Endothelial cell of umbilical vein (primary cell): ENCODE data around the gene CERS6. TPM values are rescaled to one million over a fixed set of nuclear protein-coding genes. Genes with fewer than 3 reads are reported as not detected.
"Not testable (repeated sequence)": the region's sequence is repeated elsewhere in the genome, so short reads cannot be mapped to it uniquely, and the experiment has no call there.

ENCODE experiments used
- BruUV-seq: library from RNA; stranded (reverse); fragments of 400-500 nt; replicated peaks from 2 replicates; lab custom pipeline; 2021; lab: Mats Ljungman, UMichigan
- CTCF ChIA-PET: fragments of 300-600, 350-600 bp; sonication (Branson Sonifier 250); formaldehyde crosslinking; loops from one replicate; lab custom pipeline; 2021; ENCODE audit warnings: antibody characterized with exemption, inconsistent platforms; lab: Charles Lee
- POLR2A ChIA-PET: fragments of 300-600, 350-600 bp; sonication (Branson Sonifier 250); formaldehyde crosslinking; loops from one replicate; lab custom pipeline; 2021; ENCODE audit warnings: antibody characterized with exemption, inconsistent platforms; lab: Charles Lee
- DNase-seq: peaks from one replicate; pipeline ENCODE4 v3.0.0-alpha.2; 2011; ENCODE audit warnings: low read depth, low spot score
- FAIRE-seq: peaks from 2 replicates; lab custom pipeline; 2011; peaks lifted over from hg19 to GRCh38; lab: Jason Lieb, UNC
- H2AFZ ChIP-seq: 2 replicates; pipeline ENCODE4 v1.6.0; 2012; ENCODE audit warnings: low read depth, low read length, control low read depth, inconsistent platforms
- H3K27ac ChIP-seq: 2 replicates; pipeline ENCODE4 v1.5.1; 2011; ENCODE audit warnings: low read depth, mild to moderate bottlenecking, control low read depth, low read length, moderate library complexity; ENCODE audit not compliant: insufficient read depth
- H3K27me3 ChIP-seq, 2 experiments: 2 replicates each; pipeline versions ENCODE4 v1.6.0 to v1.6.1; 2011; ENCODE audit warnings: low read length in 2 of 2, mixed read lengths in 1 of 2; ENCODE audit not compliant: control insufficient read depth in 2 of 2, insufficient read depth in 2 of 2
- H3K36me3 ChIP-seq, 2 experiments: 2 replicates in 1 of 2; 3 replicates in 1 of 2; pipeline ENCODE4 v1.5.1; 2011; ENCODE audit warnings: low read length in 2 of 2, mild to moderate bottlenecking in 1 of 2, moderate library complexity in 1 of 2; ENCODE audit not compliant: control insufficient read depth in 2 of 2, insufficient read depth in 2 of 2; ENCODE audit errors: extremely low read depth in 1 of 2
- H3K4me1 ChIP-seq: 3 replicates; pipeline ENCODE4 v1.5.1; 2011; ENCODE audit warnings: mild to moderate bottlenecking, low read length; ENCODE audit not compliant: control insufficient read depth, insufficient read depth; ENCODE audit errors: extremely low read depth
- H3K4me2 ChIP-seq: 2 replicates; pipeline ENCODE4 v1.6.1; 2011; ENCODE audit warnings: low read length, control low read depth, mixed read lengths; ENCODE audit not compliant: insufficient read depth
- H3K4me3 ChIP-seq, 3 experiments: fragments of 200-600 bp in 1 of 3; sonication (generic), shearing (Covaris generic) in 1 of 3; replicated peaks in 1 of 3; 2 replicates each; pipeline ENCODE4 v1.5.1; 2011 to 2016; ENCODE audit warnings: control low read depth in 3 of 3, low read length in 3 of 3, mild to moderate bottlenecking in 2 of 3, inconsistent platforms in 1 of 3, low read depth in 1 of 3, moderate library complexity in 1 of 3; ENCODE audit not compliant: insufficient read depth in 1 of 3
- H3K79me2 ChIP-seq: 2 replicates; pipeline ENCODE4 v1.6.0; 2012; ENCODE audit warnings: low read length, inconsistent platforms; ENCODE audit not compliant: control insufficient read depth, insufficient read depth
- H3K9ac ChIP-seq: replicated peaks from 2 replicates; pipeline ENCODE3; 2011; ENCODE audit warnings: low read length, control low read depth; ENCODE audit not compliant: insufficient read depth; ENCODE audit errors: extremely low read depth
- H3K9me1 ChIP-seq: replicated peaks from 3 replicates; pipeline ENCODE4 v1.6.0; 2011; ENCODE audit warnings: mild to moderate bottlenecking, low read length; ENCODE audit not compliant: control insufficient read depth, insufficient read depth; ENCODE audit errors: extremely low read depth
- H3K9me3 ChIP-seq: replicated peaks from 2 replicates; pipeline ENCODE4 v1.5.1; 2012; ENCODE audit warnings: low read length, inconsistent platforms; ENCODE audit not compliant: control insufficient read depth, insufficient read depth
- H4K20me1 ChIP-seq: replicated peaks from 2 replicates; pipeline ENCODE3; 2011; ENCODE audit warnings: mild to moderate bottlenecking, low read length; ENCODE audit not compliant: control insufficient read depth, insufficient read depth; ENCODE audit errors: extremely low read depth
- EZH2 ChIP-seq: IDR thresholded peaks from 2 replicates; pipeline ENCODE4 v1.6.1; 2012; ENCODE audit warnings: borderline replicate concordance, low read depth, mild to moderate bottlenecking, moderate library complexity, low read length, inconsistent platforms; ENCODE audit not compliant: severe bottlenecking
- FOS ChIP-seq: IDR thresholded peaks from 2 replicates; pipeline ENCODE4 v1.6.1; 2011; ENCODE audit warnings: mild to moderate bottlenecking, low read length, moderate library complexity, borderline replicate concordance; ENCODE audit not compliant: insufficient read depth
- GATA2 ChIP-seq: IDR thresholded peaks from 2 replicates; pipeline ENCODE4 v1.7.0; 2011; ENCODE audit warnings: low read depth, mild to moderate bottlenecking, moderate library complexity, mixed read lengths, low read length; ENCODE audit not compliant: insufficient read length, insufficient read depth
- JUN ChIP-seq: IDR thresholded peaks from 2 replicates; pipeline ENCODE4 v1.6.1; 2011; ENCODE audit warnings: borderline replicate concordance, low read depth; ENCODE audit not compliant: insufficient read length, insufficient read depth
- MYC ChIP-seq: IDR thresholded peaks from one replicate; pipeline ENCODE4 v1.6.1; 2011; ENCODE audit warnings: mild to moderate bottlenecking, low read depth, low read length
- POLR2A ChIP-seq: IDR thresholded peaks from 2 replicates; pipeline ENCODE4 v1.6.1; 2012; ENCODE audit warnings: low read depth, mild to moderate bottlenecking, control low read depth, low read length
- POLR2AphosphoS5 ChIP-seq: IDR thresholded peaks from 2 replicates; pipeline ENCODE4 v1.6.1; 2012; ENCODE audit warnings: low read depth, mild to moderate bottlenecking, control low read depth, low read length, moderate library complexity; ENCODE audit not compliant: insufficient read depth
- dilution Hi-C: fragments of 300-500 bp; cut with MboI; formaldehyde crosslinking; loops from one replicate; pipeline ENCODE4 v1.15.0; 2019; ENCODE audit warnings: low sequenced_read_pairs; ENCODE audit not compliant: extremely low pct_ligation_motif_present
- intact Hi-C: fragments of 100-400 bp; cut with micrococcal nuclease; formaldehyde crosslinking; loops from one replicate; pipeline ENCODE4 v1.10.0; 2022
- polyA plus RNA-seq, 4 experiments: library from polyadenylated mRNA; depleted of rRNA in 3 of 4; stranded (reverse) in 3 of 4; unstranded in 1 of 4; fragments of >200 nt; gene quantifications; 2 replicates each; pipeline versions ENCODE4 v1.2.1 to v1.2.3, GENCODE V29; 2011 to 2012; ENCODE audit warnings: missing spikeins in 1 of 4
- total RNA-seq: library from RNA; stranded (reverse); gene quantifications from 2 replicates; pipeline ENCODE4 v1.2.3, GENCODE V29; 2021
- TF ChIP-seq, protein P1 (sequence below), 2 donors: IDR thresholded peaks; 1 replicate in 1 of 2; 2 replicates in 1 of 2; pipeline ENCODE4 v1.5.1; 2011; ENCODE audit warnings: low read length in 2 of 2, mild to moderate bottlenecking in 2 of 2, moderate library complexity in 2 of 2, control low read depth in 1 of 2, inconsistent platforms in 1 of 2, low read depth in 1 of 2; ENCODE audit not compliant: insufficient read depth in 1 of 2; ENCODE audit errors: extremely low read depth in 1 of 2
- TF ChIP-seq, protein P2 (sequence below): IDR thresholded peaks from 2 replicates; pipeline ENCODE4 v1.6.1; 2011; ENCODE audit not compliant: insufficient read depth, insufficient read length

Gene CERS6
- total and polyA plus RNA-seq, 2 donors (not counting 3 experiments of a cell fraction or from before 2014, with no cell fraction given): 2.7 to 11.7 TPM

DNA sequence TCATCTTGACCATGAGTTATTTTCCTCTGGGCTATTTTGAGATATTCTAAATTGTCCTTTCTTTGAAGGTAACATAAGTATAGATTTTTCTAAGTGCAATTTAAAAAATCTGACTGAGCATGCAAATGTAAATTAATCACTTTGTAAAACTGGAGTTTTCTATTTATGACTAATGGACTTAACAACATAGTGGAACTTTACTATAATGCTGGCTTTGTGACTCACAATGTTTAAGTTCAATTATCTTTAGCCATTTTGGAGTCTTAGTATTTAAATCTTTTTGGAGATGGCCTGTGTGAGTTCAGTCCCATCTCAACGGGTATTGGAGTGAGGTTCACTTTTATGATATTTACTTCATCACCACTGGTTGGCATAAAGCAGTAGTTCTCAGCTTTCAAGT lies 311.2 kb downstream of the CERS6 start:
- ChIA-PET POLR2A (no interaction called here), CTCF (interaction anchor here (2.9 kb wide), 1 partner anchor 420 kb away, joined by 15 read pairs; no protein-coding TSS in a partner anchor)
- H3K36me3 ChIP-seq: no peaks in the 10 kb centered on the region
- H3K27ac ChIP-seq: no peak overlapping the region
- H3K79me2 ChIP-seq: no peaks in the 10 kb centered on the region
- intact Hi-C loops: no loop called here
- H3K9me1 ChIP-seq: no peaks in the 10 kb centered on the region
- no peaks in the 10 kb centered on the region for H4K20me1 ChIP-seq
- no peaks in the 10 kb centered on the region for H3K4me1 ChIP-seq
- BruUV-seq: no TSS peak
- no peak overlapping the region for H3K4me3 ChIP-seq
- dilution Hi-C loops: no loop called here
- no peak for FAIRE-seq
- TF ChIP-seq, protein P1, sequence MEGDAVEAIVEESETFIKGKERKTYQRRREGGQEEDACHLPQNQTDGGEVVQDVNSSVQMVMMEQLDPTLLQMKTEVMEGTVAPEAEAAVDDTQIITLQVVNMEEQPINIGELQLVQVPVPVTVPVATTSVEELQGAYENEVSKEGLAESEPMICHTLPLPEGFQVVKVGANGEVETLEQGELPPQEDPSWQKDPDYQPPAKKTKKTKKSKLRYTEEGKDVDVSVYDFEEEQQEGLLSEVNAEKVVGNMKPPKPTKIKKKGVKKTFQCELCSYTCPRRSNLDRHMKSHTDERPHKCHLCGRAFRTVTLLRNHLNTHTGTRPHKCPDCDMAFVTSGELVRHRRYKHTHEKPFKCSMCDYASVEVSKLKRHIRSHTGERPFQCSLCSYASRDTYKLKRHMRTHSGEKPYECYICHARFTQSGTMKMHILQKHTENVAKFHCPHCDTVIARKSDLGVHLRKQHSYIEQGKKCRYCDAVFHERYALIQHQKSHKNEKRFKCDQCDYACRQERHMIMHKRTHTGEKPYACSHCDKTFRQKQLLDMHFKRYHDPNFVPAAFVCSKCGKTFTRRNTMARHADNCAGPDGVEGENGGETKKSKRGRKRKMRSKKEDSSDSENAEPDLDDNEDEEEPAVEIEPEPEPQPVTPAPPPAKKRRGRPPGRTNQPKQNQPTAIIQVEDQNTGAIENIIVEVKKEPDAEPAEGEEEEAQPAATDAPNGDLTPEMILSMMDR (IDR thresholded peaks at IDR 0.05; ENCODE audit: extremely low read depth in 1 of 2, insufficient read depth in 1 of 2, low read depth in 1 of 2, low read length in 2 of 2): no peak
- TF ChIP-seq EZH2 (no peak), FOS (no peak), POLR2AphosphoS5 (no peak), POLR2A (no peak), JUN (no peak), MYC (no peak), GATA2 (no peak)
- TF ChIP-seq, protein P2, sequence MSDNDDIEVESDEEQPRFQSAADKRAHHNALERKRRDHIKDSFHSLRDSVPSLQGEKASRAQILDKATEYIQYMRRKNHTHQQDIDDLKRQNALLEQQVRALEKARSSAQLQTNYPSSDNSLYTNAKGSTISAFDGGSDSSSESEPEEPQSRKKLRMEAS: no peak
- no peak overlapping the region for H3K4me2 ChIP-seq
- no peak for DNase-seq
- no peaks in the 10 kb centered on the region for H3K9me3 ChIP-seq
- no peak overlapping the region for H2AFZ ChIP-seq
- H3K27me3 ChIP-seq: no peaks in the 10 kb centered on the region
- H3K9ac ChIP-seq: no peak overlapping the region

DNA sequence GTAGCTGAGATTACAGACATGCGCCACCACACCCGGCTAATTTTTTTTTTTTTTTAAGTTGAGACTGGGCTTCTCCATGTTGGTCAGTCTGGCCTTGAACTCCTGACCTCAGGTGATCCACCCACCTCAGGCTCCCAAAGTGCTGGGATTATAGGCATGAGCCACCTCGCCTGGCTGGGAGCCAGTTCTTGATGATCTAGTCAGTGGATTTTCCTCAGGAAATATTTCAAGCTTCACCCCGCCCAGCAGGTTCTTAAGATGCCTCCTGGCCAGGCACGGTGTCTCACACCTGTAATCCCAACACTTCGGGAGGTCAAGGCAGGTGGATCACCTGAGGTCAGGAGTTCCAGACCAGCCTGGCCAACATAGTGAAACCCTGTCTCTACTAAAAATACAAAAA lies 312.3 kb downstream of the CERS6 start:
- BruUV-seq, dilution Hi-C loops: not testable (repeated sequence)
- CTCF ChIA-PET: interaction anchor here (0.7 kb wide), 1 partner anchor 9 kb away, joined by 3 read pairs; no protein-coding TSS in a partner anchor

More for the DNA sequence above, 312.3 kb downstream of the CERS6 start:
- POLR2A ChIA-PET, H3K36me3 ChIP-seq, H3K9me3 ChIP-seq, H4K20me1 ChIP-seq, H3K4me2 ChIP-seq, H3K27me3 ChIP-seq, H3K27ac ChIP-seq, DNase-seq, H3K4me1 ChIP-seq, H3K4me3 ChIP-seq, H3K79me2 ChIP-seq, H2AFZ ChIP-seq, H3K9me1 ChIP-seq, intact Hi-C loops, H3K9ac ChIP-seq, FAIRE-seq: not testable (repeated sequence)
